Measurements from ENCODE around the gene GFRA1.

Gene GFRA1

GRCh38 chr10:116262678-116263077, 10.3 kb downstream of the GFRA1 start (continued):
- TF ChIP-seq ZSCAN5A (tag by site-specific recombination; IDR thresholded peaks at IDR 0.05) (no peak), ZNF280D (tag by site-specific recombination; IDR thresholded peaks at IDR 0.05) (no peak), KLF7 (tag by site-specific recombination; IDR thresholded peaks at IDR 0.05; ENCODE audit: borderline replicate concordance) (no peak), ZNF423 (tag by site-specific recombination; IDR thresholded peaks at IDR 0.05) (no peak), GLIS2 (tag by site-specific recombination; IDR thresholded peaks at IDR 0.05) (no peak)

- Histone ChIP-seq H3K4me1 (ENCODE audit: control insufficient read depth, insufficient read depth, low read length) (peaks cover 10% of the 10 kb centered on the region), H3K4me3 (ENCODE audit: low read depth, low read length) (no peak overlapping the region), H3K27ac (ENCODE audit: extremely low read depth, low read depth, low read length) (no peak overlapping the region), H3K9me3 (ENCODE audit: control insufficient read depth, insufficient read depth, low read depth, low read length) (no peaks in the 10 kb centered on the region), H3K36me3 (ENCODE audit: control insufficient read depth in 2 of 2, insufficient read depth in 1 of 2, low read length in 2 of 2) (no peaks in the 10 kb centered on the region)
- TF ChIP-seq TCF7L2 (IDR thresholded peaks at IDR 0.05; ENCODE audit: borderline replicate concordance, low read depth, low read length) (0 out of 2 replicates have a peak, but pooled peaks have one; percentile 43), PRDM6 (tag by site-specific recombination; IDR thresholded peaks at IDR 0.05) (peak; percentile 42; the same call in 1 of the 2 replicates), ZNF184 (tag by site-specific recombination; IDR thresholded peaks at IDR 0.05) (no peak)
- ChIA-PET POLR2A (no interaction called here), CTCF (interaction anchor here (1.1 to 1.4 kb wide), 3 partner anchors 11 to 126 kb away, joined by 3 to 4 read pairs (median 3); no protein-coding TSS in a partner anchor)
Measured at GRCh38 chr10:116260599-116260998, 12.4 kb downstream of the GFRA1 start.

- TF ChIP-seq ZNF214 (tag by site-specific recombination; IDR thresholded peaks at IDR 0.05; ENCODE audit: borderline replicate concordance) (no peak), ZNF768 (tag by site-specific recombination; IDR thresholded peaks at IDR 0.05) (peak; percentile 72), FEZF1 (tag by site-specific recombination; IDR thresholded peaks at IDR 0.05) (no peak)
- Histone ChIP-seq H3K27ac (ENCODE audit: extremely low read depth, low read depth, low read length) (no peak overlapping the region), H3K4me1 (ENCODE audit: control insufficient read depth, insufficient read depth, low read length) (peaks cover 10% of the 10 kb centered on the region), H3K36me3 (ENCODE audit: control insufficient read depth in 2 of 2, insufficient read depth in 1 of 2, low read length in 2 of 2) (no peaks in the 10 kb centered on the region), H3K9me3 (ENCODE audit: control insufficient read depth, insufficient read depth, low read depth, low read length) (no peaks in the 10 kb centered on the region), H3K4me3 (ENCODE audit: low read depth, low read length) (no peak overlapping the region)
- ChIA-PET POLR2A (no interaction called here), CTCF (interaction anchor here (0.5 to 1.4 kb wide), 5 partner anchors 12 to 882 kb away, joined by 3 to 4 read pairs (median 3); no protein-coding TSS in a partner anchor)
Measured at GRCh38 chr10:116259638-116260037, 13.4 kb downstream of the GFRA1 start.

- ChIA-PET POLR2A (no interaction called here), CTCF (no interaction called here)
- no peak overlapping the region for H3K4me3 ChIP-seq (ENCODE audit: low read depth, low read length)
- no peaks in the 10 kb centered on the region for H3K9me3 ChIP-seq (ENCODE audit: control insufficient read depth, insufficient read depth, low read depth, low read length)
- H3K27ac ChIP-seq (ENCODE audit: extremely low read depth, low read depth, low read length) = no peak overlapping the region
- no peaks in the 10 kb centered on the region for H3K36me3 ChIP-seq (ENCODE audit: control insufficient read depth in 2 of 2, insufficient read depth in 1 of 2, low read length in 2 of 2)
- H3K4me1 ChIP-seq (ENCODE audit: control insufficient read depth, insufficient read depth, low read length) = peaks cover 10% of the 10 kb centered on the region
- peak; percentile 64; the same call in 1 of the 2 replicates for TF ChIP-seq ZFP3 (tag by site-specific recombination; IDR thresholded peaks at IDR 0.05; ENCODE audit: low read depth)
- TF ChIP-seq ZNF530 (tag by site-specific recombination; IDR thresholded peaks at IDR 0.05; ENCODE audit: low read depth) = no peak
Measured at GRCh38 chr10:116257785-116258184, 15.2 kb downstream of the GFRA1 start.

Measured in HEK293 (cell line).